HG02840 (cell line): ENCODE measurements around the gene OR8B8.
"Not testable (repeated sequence)": the region's sequence is repeated elsewhere in the genome, so short reads cannot be mapped to it uniquely, and the experiment has no call there.

Experiments used
- ATAC-seq: cut with Tn5 transposase; IDR thresholded peaks from one replicate; pipeline ENCODE4 v1.9.1; 2021; ENCODE audit warnings: mild to moderate bottlenecking, moderate library complexity, moderate number of reproducible peaks; ENCODE audit not compliant: unreplicated experiment, low FRiP score

The OR8B8 gene

GRCh38 chr11:124442442-124442841 is 3.1 kb downstream of the OR8B8 start:
- ATAC-seq = no peak

DNA sequence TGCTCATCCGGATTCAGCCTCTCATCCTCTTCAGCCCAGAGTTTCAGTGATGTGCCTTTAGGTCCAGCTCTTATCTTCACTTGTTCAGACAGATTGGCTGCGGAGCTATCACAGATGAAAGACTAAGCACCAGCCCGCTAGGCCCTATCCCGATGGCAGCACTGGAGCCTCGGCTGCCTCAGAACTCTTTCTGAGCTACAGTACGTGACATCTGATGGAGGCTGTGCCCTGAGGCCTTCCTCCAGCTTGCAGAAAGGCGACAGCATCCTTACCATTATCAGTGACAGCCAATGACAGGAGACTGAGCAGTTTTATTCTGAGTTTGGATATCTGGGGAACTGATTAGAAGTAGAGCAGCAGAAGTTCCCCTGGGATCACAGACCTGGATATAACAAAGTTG is 4.0 kb downstream of the OR8B8 start:
- no peak for ATAC-seq

- ATAC-seq = no peak
These were observed 4.4 kb downstream of the OR8B8 start for GRCh38 chr11:124441081-124441480.

- no peak for ATAC-seq
These were observed 4.9 kb downstream of the OR8B8 start for GRCh38 chr11:124440608-124441007.

- no peak for ATAC-seq
These were observed 10.8 kb downstream of the OR8B8 start for GRCh38 chr11:124434699-124435098.

- ATAC-seq = no peak
These were observed 15.9 kb downstream of the OR8B8 start for GRCh38 chr11:124429599-124429998.

DNA sequence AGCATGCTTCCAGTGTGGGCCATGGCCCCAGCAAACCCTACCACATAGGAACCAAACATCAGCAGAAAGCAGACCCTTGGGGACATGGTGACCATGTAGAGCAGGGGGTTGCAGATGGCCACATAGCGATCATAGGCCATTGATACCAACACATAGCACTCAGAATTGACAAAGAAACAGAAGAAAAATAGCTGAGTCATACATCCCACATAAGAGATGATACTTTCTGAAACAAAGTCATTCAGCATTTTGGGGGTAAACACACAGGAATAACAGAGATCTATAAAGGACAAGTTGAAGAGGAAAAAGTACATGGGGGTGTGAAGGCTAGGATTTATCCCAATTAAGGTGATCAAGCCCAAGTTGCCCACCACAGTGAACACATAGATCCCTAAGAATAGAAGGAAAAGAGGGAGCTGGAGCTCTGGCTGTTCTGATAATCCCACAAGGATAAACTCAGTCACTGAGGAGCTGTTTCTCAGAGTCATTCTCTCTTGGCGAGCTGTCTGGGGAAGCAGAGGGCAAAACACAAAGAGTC is 21.0 kb downstream of the OR8B8 start, which contains the start of gene OR8B4:
TSS of gene OR8B4 (minus strand) at position 488 of the 538 bp plus-strand sequence. CDS start at position 488, 0 bp downstream.
- ATAC-seq = no peak

DNA sequence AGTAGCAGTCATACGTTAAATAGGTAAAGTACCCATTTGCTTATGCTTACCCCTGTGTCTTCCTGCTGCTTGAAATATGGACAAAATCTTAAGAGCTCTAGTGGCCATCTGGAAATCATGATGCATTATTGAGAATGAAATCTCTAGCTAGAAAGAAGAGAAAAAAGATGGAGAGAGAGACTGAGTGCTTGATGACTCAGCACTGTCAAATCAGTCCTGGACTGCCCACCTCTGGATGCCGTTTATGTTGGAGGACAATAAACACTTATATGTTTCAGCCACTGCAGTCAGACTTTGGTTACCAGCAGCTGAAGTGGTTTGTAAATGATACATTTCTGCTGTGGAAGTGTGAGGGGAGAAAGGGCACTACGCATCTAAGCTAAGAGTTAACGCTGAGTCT is 24.5 kb downstream of the OR8B8 start:
- no peak for ATAC-seq

- no peak for ATAC-seq
These were observed 30.1 kb downstream of the OR8B8 start for GRCh38 chr11:124415356-124415923.

DNA sequence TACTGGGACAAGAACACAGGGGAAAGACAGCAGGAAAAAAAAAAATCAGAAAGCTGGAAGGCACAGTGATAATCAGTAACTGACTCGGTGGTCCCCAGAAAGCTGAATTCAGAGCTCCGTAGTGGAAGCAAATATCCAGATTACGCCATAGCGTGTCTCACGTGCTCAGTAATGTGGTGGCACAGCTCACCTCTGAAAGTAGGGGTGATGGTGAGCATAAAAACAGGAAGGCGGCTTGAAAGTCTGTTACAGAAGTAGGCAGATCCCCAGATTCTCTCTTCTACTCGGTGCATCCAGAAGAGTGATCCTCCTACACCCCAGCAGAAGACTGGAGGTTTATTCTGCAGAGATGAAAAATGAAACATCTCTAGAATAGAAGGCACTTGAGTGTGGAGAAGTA is 35.6 kb downstream of the OR8B8 start:
- ATAC-seq = no peak

GRCh38 chr11:124405581-124405980 is 39.9 kb downstream of the OR8B8 start:
- ATAC-seq = no peak

GRCh38 chr11:124403186-124403585 is 42.3 kb downstream of the OR8B8 start:
- not testable (repeated sequence) for ATAC-seq

DNA sequence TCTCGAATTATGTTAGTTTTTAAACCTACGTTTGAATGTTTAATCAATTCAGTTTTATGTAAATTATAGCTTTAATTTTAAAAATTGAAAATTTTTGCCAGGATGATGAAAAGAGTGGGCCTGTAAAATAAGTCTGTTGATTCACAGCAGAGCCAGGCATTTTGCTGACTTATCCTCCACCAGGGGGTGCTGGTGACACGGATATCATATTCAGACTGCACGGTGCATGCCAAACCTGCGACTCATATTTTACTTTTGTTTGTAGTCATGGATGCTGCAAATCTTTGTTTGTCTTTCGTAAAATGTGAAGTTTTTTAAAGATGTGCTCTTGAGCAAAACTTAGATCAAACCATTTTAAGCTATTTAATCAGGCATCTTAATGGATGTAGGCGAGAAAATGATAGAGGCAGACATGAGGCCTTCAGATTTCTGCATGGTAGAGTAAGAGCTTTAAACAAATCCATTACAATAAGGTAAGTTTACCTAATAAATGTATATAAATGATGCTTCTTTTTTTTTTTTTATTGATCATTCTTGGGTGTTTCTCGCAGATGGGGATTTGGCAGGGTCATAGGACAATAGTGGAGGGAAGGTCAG is 43.1 kb downstream of the OR8B8 start:
- peak; percentile 67 for ATAC-seq

DNA sequence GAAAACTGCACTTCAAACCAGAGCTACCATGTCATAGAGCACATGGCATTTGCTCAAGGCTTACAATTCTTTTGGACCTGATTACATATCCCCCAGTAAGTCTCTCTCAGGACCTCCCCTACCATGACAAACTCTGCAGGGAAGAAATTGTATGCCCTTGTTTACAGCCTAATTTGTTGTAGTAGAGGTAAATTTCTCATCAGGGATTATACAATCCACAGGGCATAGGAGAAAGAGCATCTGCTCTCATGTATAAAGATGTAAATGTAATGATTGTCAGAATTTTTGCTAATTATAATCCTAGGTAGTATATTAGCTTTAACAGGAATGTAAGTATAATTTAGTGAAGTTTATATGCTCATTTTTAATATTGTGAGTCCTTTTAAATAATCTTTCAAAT is 46.6 kb downstream of the OR8B8 start, which contains the start of gene OR8B3:
TSS of gene OR8B3 (minus strand) at position 101 of the 400 bp plus-strand sequence. CDS start 1,673 bp downstream, outside the sequence.
- ATAC-seq = no peak

DNA sequence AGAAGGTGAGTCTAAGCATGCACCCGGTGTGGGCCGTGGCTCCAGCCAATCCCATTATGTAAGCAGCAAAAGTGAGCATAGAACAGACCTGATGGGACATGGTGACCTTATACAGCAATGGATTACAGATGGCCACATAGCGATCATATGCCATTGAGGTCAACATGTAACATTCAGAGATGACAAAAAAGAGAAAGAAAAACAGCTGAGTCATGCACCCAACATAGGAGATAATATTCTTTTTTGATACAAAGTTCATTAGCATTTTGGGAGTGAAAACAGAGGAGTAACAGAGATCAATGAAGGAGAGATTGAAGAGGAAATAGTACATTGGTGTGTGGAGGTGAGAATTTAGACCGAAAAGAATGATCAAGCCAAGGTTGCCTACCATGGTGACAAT is 48.6 kb downstream of the OR8B8 start:
- not testable (repeated sequence) for ATAC-seq

- no peak for ATAC-seq
These were observed 51.1 kb downstream of the OR8B8 start for GRCh38 chr11:124394408-124394807.
